GM13976 (cell line): Measurements from ENCODE around the gene NDUFS4.
"Not testable (repeated sequence)": the region's sequence is repeated elsewhere in the genome, so short reads cannot be mapped to it uniquely, and the experiment has no call there.

Experiments used
- DNase-seq: peaks from one replicate; pipeline ENCODE4 v3.0.0; 2012; ENCODE audit warnings: low spot score
- CTCF ChIP-seq: IDR thresholded peaks from 2 replicates; pipeline ENCODE4 v1.5.1; 2012; ENCODE audit warnings: borderline replicate concordance, mild to moderate bottlenecking; ENCODE audit not compliant: insufficient read depth; ENCODE audit errors: extremely low read depth, missing control alignments, control extremely low read depth
- in situ Hi-C: fragments of 300-500 bp; cut with MboI; formaldehyde crosslinking; loops from one replicate; pipeline ENCODE4 v1.12.0; 2022; ENCODE audit warnings: low sequenced_read_pairs, mixed read lengths, inconsistent platforms; ENCODE audit not compliant: unreplicated experiment

The NDUFS4 gene

DNA sequence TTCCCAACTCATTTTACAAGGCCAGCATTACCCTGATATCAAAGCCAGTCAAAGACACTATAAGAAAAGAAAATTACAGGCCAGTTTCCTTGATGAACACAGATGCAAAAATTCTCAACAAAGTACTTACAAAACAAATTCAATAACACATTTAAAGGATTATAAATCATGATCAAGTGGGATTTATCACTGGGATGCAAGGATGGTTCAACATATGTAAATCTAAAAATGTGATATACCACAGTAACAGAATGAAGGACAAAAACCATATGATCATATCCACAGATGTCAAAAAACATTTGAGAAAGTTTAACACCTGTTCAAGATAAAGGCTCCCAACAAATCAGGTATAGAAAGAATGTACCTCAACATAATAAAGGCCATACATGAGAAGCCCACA, 130.6 kb downstream of the NDUFS4 start:
- no peak for DNase-seq
- TF ChIP-seq CTCF: no peak
- in situ Hi-C loops: no loop called here

- in situ Hi-C loops: no loop called here
- no peak for TF ChIP-seq CTCF
- DNase-seq: no peak
Observed at GRCh38 chr5:53694520-53695022, 134.1 kb downstream of the NDUFS4 start.

- in situ Hi-C loops: not testable (repeated sequence)
Observed at GRCh38 chr5:53710405-53710804, 150.0 kb downstream of the NDUFS4 start.

DNA sequence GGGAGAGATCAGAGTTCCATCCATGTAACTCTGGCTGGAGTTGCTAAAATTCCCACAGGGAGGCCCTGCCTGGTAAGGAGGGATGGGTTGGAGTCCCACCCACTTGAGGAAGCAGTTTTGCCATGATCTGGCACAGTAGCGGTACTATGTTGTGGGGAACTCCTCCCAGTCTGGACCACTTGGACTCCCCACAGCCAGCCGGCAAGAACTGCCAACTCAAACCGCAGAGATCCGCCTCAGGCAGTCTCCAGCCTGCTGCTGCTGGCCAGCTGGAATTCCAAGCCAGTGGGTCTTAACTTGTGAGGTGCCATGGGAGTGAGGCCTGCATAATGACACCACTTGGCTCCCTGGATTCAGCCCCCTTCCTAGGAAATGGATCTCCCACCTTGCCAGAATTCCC, 151.9 kb downstream of the NDUFS4 start:
- in situ Hi-C loops: no loop called here
- no peak for TF ChIP-seq CTCF
- DNase-seq: no peak

More at GRCh38 chr5:53710405-53710804, 150.0 kb downstream of the NDUFS4 start:
- DNase-seq: not testable (repeated sequence)

DNA sequence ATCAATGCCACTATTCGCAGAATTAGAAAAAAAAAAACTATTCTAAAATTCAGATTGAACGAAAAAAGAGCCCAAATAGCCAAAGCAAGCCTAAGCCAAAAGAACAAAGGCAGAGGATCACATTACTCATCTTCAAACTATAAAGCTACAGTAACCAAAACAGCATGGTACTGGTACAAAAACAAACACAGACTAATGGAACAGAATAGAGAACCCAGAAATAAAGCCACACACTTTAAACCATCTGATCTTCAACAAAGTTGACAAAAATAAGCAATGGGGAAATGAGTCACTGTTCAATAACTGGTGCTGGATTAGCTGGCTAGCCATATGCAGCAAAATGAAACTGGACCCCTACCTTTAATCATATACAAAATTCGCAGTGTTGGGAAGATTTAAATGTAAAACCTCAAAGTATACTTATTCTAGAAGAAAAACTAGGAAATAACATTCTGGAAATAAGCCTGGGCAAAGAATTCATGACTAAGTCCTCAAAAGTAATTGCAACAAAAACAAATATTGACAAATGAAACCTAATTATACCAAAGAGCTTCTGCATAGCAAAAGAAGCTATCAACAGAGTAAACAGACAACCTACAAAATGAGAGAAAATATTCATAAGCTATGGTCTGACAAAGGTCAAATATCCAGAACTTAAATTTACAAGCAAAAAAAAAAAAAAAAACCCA, 153.7 kb downstream of the NDUFS4 start:
- TF ChIP-seq CTCF: no peak
- no peak for DNase-seq
- in situ Hi-C loops: no loop called here

- no peak for TF ChIP-seq CTCF
- in situ Hi-C loops: no loop called here
- DNase-seq: no peak
Observed at GRCh38 chr5:53714667-53715010, 154.2 kb downstream of the NDUFS4 start.

- in situ Hi-C loops: no loop called here
- no peak for TF ChIP-seq CTCF
- no peak for DNase-seq
Observed at GRCh38 chr5:53726121-53726520, 165.7 kb downstream of the NDUFS4 start.
